GM12865 (cell line): ENCODE results near the gene TENM4.

Experiments
- DNase-seq: peaks from one replicate; pipeline ENCODE4 v3.0.0; 2010; ENCODE audit warnings: low read depth
- H3K4me3 ChIP-seq: 2 replicates; pipeline ENCODE4 v1.5.1; 2011; ENCODE audit warnings: mild to moderate bottlenecking, low read depth, low read length, control low read depth
- TF ChIP-seq, protein P1 (sequence below): IDR thresholded peaks from 2 replicates; pipeline ENCODE4 v1.5.1; 2011; ENCODE audit warnings: low read length, control low read depth, low read depth, inconsistent platforms; ENCODE audit not compliant: insufficient read depth; ENCODE audit errors: missing control alignments

Gene TENM4

DNA sequence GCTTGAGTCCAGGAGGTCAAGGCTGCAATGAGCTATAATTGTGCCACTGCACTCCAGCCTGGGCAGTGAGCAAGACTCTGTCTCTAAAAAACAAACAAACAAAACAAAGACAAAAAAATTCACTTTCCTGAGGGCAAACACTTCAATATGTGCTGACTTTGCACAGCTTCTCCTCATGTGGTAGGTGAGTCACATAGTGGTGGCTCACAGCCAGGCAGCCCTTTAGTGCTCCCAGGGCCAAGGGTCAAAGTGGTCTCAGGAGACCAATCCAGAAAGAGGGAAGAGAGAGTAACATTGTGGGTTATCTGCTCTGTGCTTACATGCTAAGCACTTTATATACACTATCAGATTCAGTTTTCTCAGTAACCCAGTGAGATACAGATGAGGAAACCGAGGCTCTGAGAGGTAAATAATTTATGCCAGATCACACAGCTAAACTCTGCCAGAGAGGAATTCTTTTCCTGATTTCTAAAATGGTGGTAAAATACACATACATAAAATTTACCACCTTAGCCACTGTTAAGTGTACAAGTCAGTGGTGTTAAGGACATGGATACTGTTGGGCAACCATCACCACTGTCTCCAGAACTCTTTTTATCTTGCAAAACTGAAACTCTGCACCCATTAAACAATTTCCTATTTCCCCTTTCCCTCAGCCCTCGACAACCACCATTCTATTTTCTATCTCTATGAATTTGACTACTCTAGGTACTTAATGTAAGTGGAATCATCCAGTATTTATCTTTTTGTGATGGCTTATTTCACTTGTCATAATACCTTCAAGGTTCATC, 634.4 kb downstream of the TENM4 start:
- no peak overlapping the region for H3K4me3 ChIP-seq
- DNase-seq = no peak
- TF ChIP-seq, protein P1, sequence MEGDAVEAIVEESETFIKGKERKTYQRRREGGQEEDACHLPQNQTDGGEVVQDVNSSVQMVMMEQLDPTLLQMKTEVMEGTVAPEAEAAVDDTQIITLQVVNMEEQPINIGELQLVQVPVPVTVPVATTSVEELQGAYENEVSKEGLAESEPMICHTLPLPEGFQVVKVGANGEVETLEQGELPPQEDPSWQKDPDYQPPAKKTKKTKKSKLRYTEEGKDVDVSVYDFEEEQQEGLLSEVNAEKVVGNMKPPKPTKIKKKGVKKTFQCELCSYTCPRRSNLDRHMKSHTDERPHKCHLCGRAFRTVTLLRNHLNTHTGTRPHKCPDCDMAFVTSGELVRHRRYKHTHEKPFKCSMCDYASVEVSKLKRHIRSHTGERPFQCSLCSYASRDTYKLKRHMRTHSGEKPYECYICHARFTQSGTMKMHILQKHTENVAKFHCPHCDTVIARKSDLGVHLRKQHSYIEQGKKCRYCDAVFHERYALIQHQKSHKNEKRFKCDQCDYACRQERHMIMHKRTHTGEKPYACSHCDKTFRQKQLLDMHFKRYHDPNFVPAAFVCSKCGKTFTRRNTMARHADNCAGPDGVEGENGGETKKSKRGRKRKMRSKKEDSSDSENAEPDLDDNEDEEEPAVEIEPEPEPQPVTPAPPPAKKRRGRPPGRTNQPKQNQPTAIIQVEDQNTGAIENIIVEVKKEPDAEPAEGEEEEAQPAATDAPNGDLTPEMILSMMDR = no peak

DNA sequence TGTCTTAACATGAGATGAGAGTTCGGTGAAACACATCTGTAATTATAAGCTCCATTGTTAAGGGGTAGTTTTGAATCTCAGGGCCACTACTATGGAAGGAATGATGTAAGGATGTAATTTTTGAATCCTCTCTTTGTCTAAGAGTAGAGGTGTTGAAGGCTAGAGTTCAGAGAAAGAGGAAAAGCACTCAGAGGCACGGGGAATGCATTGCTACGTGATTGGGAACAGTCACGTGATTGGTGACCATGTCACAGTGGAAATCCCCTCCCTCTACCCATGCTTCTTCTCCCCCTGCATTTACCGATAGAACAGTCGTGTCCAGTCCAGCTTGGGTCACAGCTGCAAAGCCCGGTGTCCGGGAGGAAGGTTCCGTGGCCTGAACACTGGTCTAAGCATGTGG, 635.8 kb downstream of the TENM4 start:
- H3K4me3 ChIP-seq = no peak overlapping the region
- TF ChIP-seq, protein P1 = no peak

GRCh38 chr11:78803995-78804394, 636.8 kb downstream of the TENM4 start:
- TF ChIP-seq, protein P1 = no peak
- no peak overlapping the region for H3K4me3 ChIP-seq
- no peak for DNase-seq

More for the DNA sequence above, 635.8 kb downstream of the TENM4 start:
- no peak for DNase-seq

DNA sequence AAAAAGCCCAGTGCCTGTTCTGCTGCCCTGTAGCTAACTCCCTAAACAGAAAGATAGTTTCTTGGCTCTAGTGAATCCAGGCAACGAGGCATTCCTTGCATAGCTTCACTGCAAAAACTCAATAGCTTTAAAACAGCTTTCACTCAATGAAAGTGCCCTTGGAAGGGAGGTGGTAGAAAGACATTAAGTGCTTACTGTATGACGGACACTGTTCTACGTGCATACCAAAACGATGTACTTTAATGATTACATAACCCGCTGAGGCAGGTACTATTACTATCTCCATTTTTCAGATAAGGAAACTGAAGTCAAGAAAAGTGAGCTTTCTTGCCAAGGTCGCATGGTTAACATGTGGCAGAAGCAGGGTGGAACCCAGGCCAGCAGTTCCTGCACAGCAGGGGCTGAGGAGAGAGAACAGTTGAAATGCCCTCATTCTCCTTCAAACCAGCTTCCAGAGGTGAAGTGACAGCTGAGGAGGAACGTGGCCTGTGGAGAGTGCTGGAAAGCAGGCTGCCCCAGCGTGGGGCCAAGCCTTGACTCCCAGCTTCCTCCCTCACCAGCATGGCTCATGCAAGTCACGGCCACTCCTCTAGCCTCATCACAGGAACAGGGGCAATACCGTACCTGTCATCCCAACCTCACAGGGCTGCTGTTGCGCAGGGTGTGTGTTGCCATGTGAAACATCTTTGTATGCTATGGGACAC, 638.6 kb downstream of the TENM4 start:
- H3K4me3 ChIP-seq = no peak overlapping the region
- no peak for DNase-seq
- TF ChIP-seq, protein P1 = no peak

DNA sequence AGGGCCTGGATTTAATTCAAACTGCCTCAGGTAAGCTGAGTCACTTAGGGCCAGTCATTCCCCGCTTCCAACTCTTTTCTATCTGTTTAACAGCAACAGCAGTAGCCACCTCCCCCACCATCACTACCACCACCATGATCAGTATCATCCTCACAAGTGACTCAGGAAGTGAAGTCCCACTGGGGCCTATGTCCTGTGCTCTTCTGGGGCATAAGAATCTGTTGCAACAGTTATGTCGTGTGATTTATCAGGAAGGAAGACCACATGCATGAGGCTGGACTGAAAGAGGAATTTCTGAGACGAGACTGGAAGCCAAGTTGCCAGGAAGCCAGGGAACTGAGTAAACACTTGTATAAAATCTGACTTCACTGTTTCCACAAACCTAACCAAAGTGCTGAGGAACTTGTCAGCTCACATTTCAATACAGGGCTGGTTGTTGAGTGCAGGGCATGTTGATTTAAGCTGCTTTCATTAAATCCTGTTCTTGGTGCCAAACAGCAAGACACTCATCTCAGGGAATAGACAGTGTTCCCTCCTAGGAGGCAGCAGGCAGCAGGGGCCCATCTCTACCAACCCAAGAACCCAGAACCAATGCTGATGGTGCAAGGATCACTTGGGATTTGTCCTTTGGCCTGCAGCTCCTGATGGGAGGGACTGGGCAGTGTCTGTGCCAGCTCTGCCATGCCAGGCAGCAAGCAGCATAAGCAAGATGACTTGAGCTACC, 639.5 kb downstream of the TENM4 start:
- no peak for DNase-seq
- H3K4me3 ChIP-seq = no peak overlapping the region
- TF ChIP-seq, protein P1 = no peak

GRCh38 chr11:78800756-78801155, 640.1 kb downstream of the TENM4 start:
- DNase-seq = no peak
- no peak overlapping the region for H3K4me3 ChIP-seq
- TF ChIP-seq, protein P1 = no peak
